HEK293 (cell line): ENCODE measurements around the gene TACC2.

Experiments used
- CTCF ChIA-PET: fragments of 350-600 bp; formaldehyde crosslinking; extraction: SDS; loops from one replicate; lab custom pipeline; 2021; ENCODE audit warnings: antibody characterized with exemption; lab: Yijun Ruan, JAX
- POLR2A ChIA-PET: fragments of 300-600 bp; formaldehyde crosslinking; extraction: SDS; loops from one replicate; lab custom pipeline; 2020; ENCODE audit warnings: antibody characterized with exemption, inconsistent platforms; lab: Yijun Ruan, JAX
- H3K27ac ChIP-seq: fragments of 200-500 bp; sonication (Bioruptor generic); 2 replicates; pipeline ENCODE4 v1.5.1; 2014; ENCODE audit warnings: low read depth, low read length, control low read depth, inconsistent platforms; ENCODE audit errors: extremely low read depth
- H3K36me3 ChIP-seq, 2 experiments: fragments of 200-500 bp in 1 of 2; sonication (Bioruptor generic) in 1 of 2; 1 replicate in 1 of 2; 2 replicates in 1 of 2; pipeline ENCODE4 v1.5.1; 2014 to 2017; ENCODE audit warnings: inconsistent platforms in 2 of 2, low read length in 2 of 2; ENCODE audit not compliant: control insufficient read depth in 2 of 2, insufficient read depth in 1 of 2
- H3K4me1 ChIP-seq: fragments of 200-500 bp; sonication (Bioruptor generic); 2 replicates; pipeline ENCODE4 v1.5.1; 2014; ENCODE audit warnings: mild to moderate bottlenecking, low read length, inconsistent platforms; ENCODE audit not compliant: control insufficient read depth, insufficient read depth
- H3K4me3 ChIP-seq: 2 replicates; pipeline ENCODE4 v1.5.1; 2011; ENCODE audit warnings: low read depth, mild to moderate bottlenecking, control low read depth, low read length, moderate library complexity
- H3K9me3 ChIP-seq: fragments of 200-500 bp; sonication (Bioruptor generic); 2 replicates; pipeline ENCODE4 v1.5.1; 2014; ENCODE audit warnings: low read depth, low read length, inconsistent platforms; ENCODE audit not compliant: control insufficient read depth, insufficient read depth
- CTCF ChIP-seq: fragments of 450-650 bp; formaldehyde crosslinking; IDR thresholded peaks from 2 replicates; pipeline ENCODE4 v1.5.1; 2016; ENCODE audit warnings: missing biosample characterization, missing genetic modification characterization
- GLI2 ChIP-seq: fragments of 450-650 bp; formaldehyde crosslinking; IDR thresholded peaks from 2 replicates; pipeline ENCODE4; 2017; ENCODE audit warnings: missing biosample characterization, missing genetic modification characterization, low read depth, borderline replicate concordance
- KLF1 ChIP-seq: fragments of 450-650 bp; formaldehyde crosslinking; IDR thresholded peaks from 2 replicates; pipeline ENCODE4 v1.5.1; 2016; ENCODE audit warnings: missing biosample characterization, missing genetic modification characterization
- KLF8 ChIP-seq: fragments of 450-650 bp; formaldehyde crosslinking; IDR thresholded peaks from 2 replicates; pipeline ENCODE4 v1.5.1; 2016; ENCODE audit warnings: missing biosample characterization, missing genetic modification characterization
- MZF1 ChIP-seq: fragments of 450-650 bp; formaldehyde crosslinking; IDR thresholded peaks from 2 replicates; pipeline ENCODE4 v1.5.1; 2017; ENCODE audit warnings: missing biosample characterization, missing genetic modification characterization, borderline replicate concordance
- SP7 ChIP-seq: fragments of 450-650 bp; formaldehyde crosslinking; IDR thresholded peaks from 2 replicates; pipeline ENCODE4 v1.5.1; 2016; ENCODE audit warnings: missing biosample characterization, missing genetic modification characterization
- ZBTB21 ChIP-seq: fragments of 450-650 bp; formaldehyde crosslinking; IDR thresholded peaks from 2 replicates; pipeline ENCODE4 v1.5.1; 2017; ENCODE audit warnings: missing biosample characterization, missing genetic modification characterization
- ZFHX2 ChIP-seq: fragments of 450-650 bp; formaldehyde crosslinking; conservative IDR thresholded peaks from 2 replicates; pipeline ENCODE4 v1.5.1; 2016; ENCODE audit warnings: missing biosample characterization, missing genetic modification characterization
- ZFP3 ChIP-seq: fragments of 450-650 bp; formaldehyde crosslinking; IDR thresholded peaks from 2 replicates; pipeline ENCODE4 v1.5.1; 2016; ENCODE audit warnings: low read depth, missing biosample characterization, missing genetic modification characterization
- ZNF202 ChIP-seq: fragments of 450-650 bp; formaldehyde crosslinking; IDR thresholded peaks from 2 replicates; pipeline ENCODE4 v1.5.1; 2016; ENCODE audit warnings: missing biosample characterization, missing genetic modification characterization, borderline replicate concordance
- ZNF211 ChIP-seq: fragments of 450-650 bp; formaldehyde crosslinking; IDR thresholded peaks from 2 replicates; pipeline ENCODE4 v1.5.1; 2016; ENCODE audit warnings: low read depth, missing biosample characterization, missing genetic modification characterization
- ZNF223 ChIP-seq: fragments of 450-650 bp; formaldehyde crosslinking; IDR thresholded peaks from 2 replicates; pipeline ENCODE4 v1.5.1; 2016; ENCODE audit warnings: missing biosample characterization, missing genetic modification characterization
- ZNF24 ChIP-seq: fragments of 450-650 bp; formaldehyde crosslinking; IDR thresholded peaks from 2 replicates; pipeline ENCODE4 v1.5.1; 2016; ENCODE audit warnings: missing biosample characterization, missing genetic modification characterization
- ZNF37A ChIP-seq: fragments of 450-650 bp; IDR thresholded peaks from 2 replicates; pipeline ENCODE4 v1.5.1; 2018; ENCODE audit warnings: missing biosample characterization, missing genetic modification characterization
- ZNF514 ChIP-seq: fragments of 450-650 bp; formaldehyde crosslinking; IDR thresholded peaks from 2 replicates; pipeline ENCODE4 v1.5.1; 2016; ENCODE audit warnings: missing biosample characterization, missing genetic modification characterization
- ZNF549 ChIP-seq: fragments of 450-650 bp; IDR thresholded peaks from 2 replicates; pipeline ENCODE4 v1.5.1; 2018; ENCODE audit warnings: missing biosample characterization, missing genetic modification characterization, mild to moderate bottlenecking, inconsistent platforms, moderate library complexity
- ZNF555 ChIP-seq: fragments of 450-650 bp; formaldehyde crosslinking; conservative IDR thresholded peaks from 2 replicates; pipeline ENCODE4 v1.5.1; 2017; ENCODE audit warnings: missing biosample characterization, mild to moderate bottlenecking, missing genetic modification characterization, inconsistent platforms
- ZNF596 ChIP-seq: fragments of 450-650 bp; IDR thresholded peaks from 2 replicates; pipeline ENCODE4 v1.5.0; 2018; ENCODE audit warnings: missing biosample characterization, mild to moderate bottlenecking, missing genetic modification characterization, moderate library complexity
- ZNF600 ChIP-seq: fragments of 450-650 bp; formaldehyde crosslinking; IDR thresholded peaks from 2 replicates; pipeline ENCODE4 v1.5.1; 2016; ENCODE audit warnings: missing biosample characterization, missing genetic modification characterization
- ZNF768 ChIP-seq: fragments of 450-650 bp; formaldehyde crosslinking; IDR thresholded peaks from 2 replicates; pipeline ENCODE4 v1.5.1; 2018; ENCODE audit warnings: missing biosample characterization, mild to moderate bottlenecking, missing genetic modification characterization
- ZNF785 ChIP-seq: fragments of 450-650 bp; formaldehyde crosslinking; IDR thresholded peaks from 2 replicates; pipeline ENCODE4 v1.5.1; 2016; ENCODE audit warnings: missing biosample characterization, missing genetic modification characterization
- TF ChIP-seq, protein P1 (sequence below): fragments of 450-650 bp; formaldehyde crosslinking; IDR thresholded peaks from 2 replicates; pipeline ENCODE4 v1.5.1; 2016; ENCODE audit warnings: missing biosample characterization, missing genetic modification characterization
- TF ChIP-seq, protein P2 (sequence below): fragments of 450-650 bp; formaldehyde crosslinking; IDR thresholded peaks from 2 replicates; pipeline ENCODE4 v1.5.1; 2016; ENCODE audit warnings: missing biosample characterization, missing genetic modification characterization
- TF ChIP-seq, protein P3 (sequence below): fragments of 450-650 bp; formaldehyde crosslinking; IDR thresholded peaks from 2 replicates; pipeline ENCODE4; 2016; ENCODE audit warnings: missing biosample characterization, missing genetic modification characterization

TACC2 gene

GRCh38 chr10:122102146-122102868, 113.3 kb downstream of the TACC2 start (continued):
- no peak for TF ChIP-seq ZNF37A
- no peak for TF ChIP-seq MZF1 (tag by site-specific recombination)
- TF ChIP-seq ZNF596 = no peak
- no peak for TF ChIP-seq CTCF (tag by site-specific recombination)
- TF ChIP-seq ZNF549 (tag by site-specific recombination) = no peak
- TF ChIP-seq, all 188 proteins: peak for 6

GRCh38 chr10:122102869-122103525, 114.0 kb downstream of the TACC2 start:
- no peaks in the 10 kb centered on the region for H3K36me3 ChIP-seq
- TF ChIP-seq ZNF514 (no peak), ZNF785 (tag by site-specific recombination) (no peak), ZBTB21 (tag by site-specific recombination) (no peak), ZNF600 (tag by site-specific recombination) (peak; percentile 81), ZNF768 (tag by site-specific recombination) (no peak), ZFP3 (peak; percentile 61; the same call in 1 of the 2 replicates)
- POLR2A ChIA-PET = interaction anchor here (1.8 kb wide), 1 partner anchor 10 kb away, joined by 4 read pairs; no protein-coding TSS in a partner anchor
- H3K9me3 ChIP-seq = no peaks in the 10 kb centered on the region
- no peak overlapping the region for H3K4me3 ChIP-seq
- no peak overlapping the region for H3K27ac ChIP-seq
- CTCF ChIA-PET = interaction anchor here (0.6 to 2.1 kb wide), 6 partner anchors 8 to 165 kb away, joined by 3 to 10 read pairs (median 4); no protein-coding TSS in a partner anchor
- H3K4me1 ChIP-seq = peaks cover 4% of the 10 kb centered on the region; the same call in 1 of the 2 replicates

- peaks cover 4% of the 10 kb centered on the region; the same call in 1 of the 2 replicates for H3K4me1 ChIP-seq
- H3K27ac ChIP-seq = no peak overlapping the region
- no peaks in the 10 kb centered on the region for H3K36me3 ChIP-seq
- ChIA-PET CTCF (interaction anchor here (0.6 to 2.1 kb wide), 7 partner anchors 8 to 686 kb away, joined by 3 to 10 read pairs (median 4); no protein-coding TSS in a partner anchor), POLR2A (interaction anchor here (1.8 kb wide), 1 partner anchor 10 kb away, joined by 4 read pairs; no protein-coding TSS in a partner anchor)
- no peak for TF ChIP-seq KLF8 (tag by site-specific recombination)
- no peak for TF ChIP-seq ZNF24 (tag by site-specific recombination)
- TF ChIP-seq ZFHX2 (tag by site-specific recombination) = no peak
- TF ChIP-seq KLF1 (tag by site-specific recombination) = no peak
- no peak for TF ChIP-seq ZNF202 (tag by site-specific recombination)
- no peak for TF ChIP-seq ZNF211
- no peak for TF ChIP-seq ZNF555
- no peak for TF ChIP-seq SP7 (tag by site-specific recombination)
- TF ChIP-seq, protein P1, sequence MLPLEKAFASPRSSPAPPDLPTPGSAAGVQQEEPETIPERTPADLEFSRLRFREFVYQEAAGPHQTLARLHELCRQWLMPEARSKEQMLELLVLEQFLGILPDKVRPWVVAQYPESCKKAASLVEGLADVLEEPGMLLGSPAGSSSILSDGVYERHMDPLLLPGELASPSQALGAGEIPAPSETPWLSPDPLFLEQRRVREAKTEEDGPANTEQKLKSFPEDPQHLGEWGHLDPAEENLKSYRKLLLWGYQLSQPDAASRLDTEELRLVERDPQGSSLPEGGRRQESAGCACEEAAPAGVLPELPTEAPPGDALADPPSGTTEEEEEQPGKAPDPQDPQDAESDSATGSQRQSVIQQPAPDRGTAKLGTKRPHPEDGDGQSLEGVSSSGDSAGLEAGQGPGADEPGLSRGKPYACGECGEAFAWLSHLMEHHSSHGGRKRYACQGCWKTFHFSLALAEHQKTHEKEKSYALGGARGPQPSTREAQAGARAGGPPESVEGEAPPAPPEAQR = no peak
- TF ChIP-seq ZNF223 (tag by site-specific recombination) = no peak
- TF ChIP-seq, protein P2, sequence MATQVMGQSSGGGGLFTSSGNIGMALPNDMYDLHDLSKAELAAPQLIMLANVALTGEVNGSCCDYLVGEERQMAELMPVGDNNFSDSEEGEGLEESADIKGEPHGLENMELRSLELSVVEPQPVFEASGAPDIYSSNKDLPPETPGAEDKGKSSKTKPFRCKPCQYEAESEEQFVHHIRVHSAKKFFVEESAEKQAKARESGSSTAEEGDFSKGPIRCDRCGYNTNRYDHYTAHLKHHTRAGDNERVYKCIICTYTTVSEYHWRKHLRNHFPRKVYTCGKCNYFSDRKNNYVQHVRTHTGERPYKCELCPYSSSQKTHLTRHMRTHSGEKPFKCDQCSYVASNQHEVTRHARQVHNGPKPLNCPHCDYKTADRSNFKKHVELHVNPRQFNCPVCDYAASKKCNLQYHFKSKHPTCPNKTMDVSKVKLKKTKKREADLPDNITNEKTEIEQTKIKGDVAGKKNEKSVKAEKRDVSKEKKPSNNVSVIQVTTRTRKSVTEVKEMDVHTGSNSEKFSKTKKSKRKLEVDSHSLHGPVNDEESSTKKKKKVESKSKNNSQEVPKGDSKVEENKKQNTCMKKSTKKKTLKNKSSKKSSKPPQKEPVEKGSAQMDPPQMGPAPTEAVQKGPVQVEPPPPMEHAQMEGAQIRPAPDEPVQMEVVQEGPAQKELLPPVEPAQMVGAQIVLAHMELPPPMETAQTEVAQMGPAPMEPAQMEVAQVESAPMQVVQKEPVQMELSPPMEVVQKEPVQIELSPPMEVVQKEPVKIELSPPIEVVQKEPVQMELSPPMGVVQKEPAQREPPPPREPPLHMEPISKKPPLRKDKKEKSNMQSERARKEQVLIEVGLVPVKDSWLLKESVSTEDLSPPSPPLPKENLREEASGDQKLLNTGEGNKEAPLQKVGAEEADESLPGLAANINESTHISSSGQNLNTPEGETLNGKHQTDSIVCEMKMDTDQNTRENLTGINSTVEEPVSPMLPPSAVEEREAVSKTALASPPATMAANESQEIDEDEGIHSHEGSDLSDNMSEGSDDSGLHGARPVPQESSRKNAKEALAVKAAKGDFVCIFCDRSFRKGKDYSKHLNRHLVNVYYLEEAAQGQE (tag by site-specific recombination) = no peak
- TF ChIP-seq, protein P3, sequence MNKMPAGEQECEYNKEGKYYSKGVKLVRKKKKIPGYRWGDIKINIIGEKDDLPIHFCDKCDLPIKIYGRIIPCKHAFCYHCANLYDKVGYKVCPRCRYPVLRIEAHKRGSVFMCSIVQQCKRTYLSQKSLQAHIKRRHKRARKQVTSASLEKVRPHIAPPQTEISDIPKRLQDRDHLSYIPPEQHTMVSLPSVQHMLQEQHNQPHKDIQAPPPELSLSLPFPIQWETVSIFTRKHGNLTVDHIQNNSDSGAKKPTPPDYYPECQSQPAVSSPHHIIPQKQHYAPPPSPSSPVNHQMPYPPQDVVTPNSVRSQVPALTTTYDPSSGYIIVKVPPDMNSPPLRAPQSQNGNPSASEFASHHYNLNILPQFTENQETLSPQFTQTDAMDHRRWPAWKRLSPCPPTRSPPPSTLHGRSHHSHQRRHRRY (tag by site-specific recombination) = no peak
- no peak for TF ChIP-seq GLI2 (tag by site-specific recombination)
- no peaks in the 10 kb centered on the region for H3K9me3 ChIP-seq
- no peak overlapping the region for H3K4me3 ChIP-seq
Measured at GRCh38 chr10:122103592-122103991, 114.6 kb downstream of the TACC2 start.
